Midbrain (tissue), 1 donor: Measurements from ENCODE around the gene DYNC1LI1.

ENCODE experiments used
- DNase-seq: peaks from one replicate; lab custom pipeline; 2025; lab: John Stamatoyannopoulos, UW

DYNC1LI1 gene

GRCh38 chr3:32570421-32571191 is at the start of gene DYNC1LI1:
TSS of gene DYNC1LI1 (minus strand) at chr3:32570858. CDS start at chr3:32570770, 88 bp downstream.
- DNase-seq: peak; percentile 93

GRCh38 chr3:32619395-32619794 is 48.7 kb upstream of the DYNC1LI1 start:
- DNase-seq: no peak

GRCh38 chr3:32616267-32616962 is 45.8 kb upstream of the DYNC1LI1 start:
- no peak for DNase-seq

- DNase-seq: no peak
Measured at GRCh38 chr3:32614956-32615355, 44.3 kb upstream of the DYNC1LI1 start.

- no peak for DNase-seq
Measured at GRCh38 chr3:32613183-32613582, 42.5 kb upstream of the DYNC1LI1 start.

GRCh38 chr3:32612547-32612946 is 41.9 kb upstream of the DYNC1LI1 start:
- no peak for DNase-seq

GRCh38 chr3:32607522-32607921 is 36.9 kb upstream of the DYNC1LI1 start:
- no peak for DNase-seq

GRCh38 chr3:32606960-32607359 is 36.3 kb upstream of the DYNC1LI1 start:
- DNase-seq: no peak

- no peak for DNase-seq
Measured at GRCh38 chr3:32606277-32606676, 35.6 kb upstream of the DYNC1LI1 start.

- no peak for DNase-seq
Measured at GRCh38 chr3:32603064-32603463, 32.4 kb upstream of the DYNC1LI1 start.

GRCh38 chr3:32602206-32602605 is 31.5 kb upstream of the DYNC1LI1 start:
- no peak for DNase-seq

GRCh38 chr3:32601722-32602121 is 31.1 kb upstream of the DYNC1LI1 start:
- no peak for DNase-seq

GRCh38 chr3:32597656-32598055 is 27.0 kb upstream of the DYNC1LI1 start:
- DNase-seq: no peak

- no peak for DNase-seq
Measured at GRCh38 chr3:32596909-32597369, 26.3 kb upstream of the DYNC1LI1 start.

- no peak for DNase-seq
Measured at GRCh38 chr3:32596282-32596908, 25.7 kb upstream of the DYNC1LI1 start.

GRCh38 chr3:32595323-32595722 is 24.7 kb upstream of the DYNC1LI1 start:
- DNase-seq: no peak

- no peak for DNase-seq
Measured at GRCh38 chr3:32593903-32594525, 23.4 kb upstream of the DYNC1LI1 start.

- DNase-seq: no peak
Measured at GRCh38 chr3:32592696-32593353, 22.2 kb upstream of the DYNC1LI1 start.

- no peak for DNase-seq
Measured at GRCh38 chr3:32592011-32592410, 21.4 kb upstream of the DYNC1LI1 start.

- no peak for DNase-seq
Measured at GRCh38 chr3:32591186-32591585, 20.5 kb upstream of the DYNC1LI1 start.

GRCh38 chr3:32586356-32586755 is 15.7 kb upstream of the DYNC1LI1 start:
- DNase-seq: peak; percentile 7

- no peak for DNase-seq
Measured at GRCh38 chr3:32584660-32585059, 14.0 kb upstream of the DYNC1LI1 start.
